IMR-90 (cell line): ENCODE results near the gene ZBTB25. TPM values are rescaled to one million over a fixed set of nuclear protein-coding genes. Genes with fewer than 3 reads are reported as not detected.

Experiments used
- ATAC-seq: fragments of 200-7000 bp; cut with Tn5 transposase; 2 replicates; pipeline ENCODE4 v1.9.1; 2020; ENCODE audit warnings: low read depth, mild to moderate bottlenecking, moderate library complexity
- BruUV-seq: library from RNA; stranded (reverse); fragments of 400-500 nt; replicated peaks from 2 replicates; lab custom pipeline; 2021; lab: Mats Ljungman, UMichigan
- CTCF ChIA-PET: fragments of 300-600 bp; formaldehyde crosslinking; extraction: SDS; loops from one replicate; lab custom pipeline; 2021; ENCODE audit warnings: antibody characterized with exemption; lab: Yijun Ruan, JAX
- POLR2A ChIA-PET: fragments of 300-600 bp; sonication (Branson Sonifier 250); formaldehyde crosslinking; loops from one replicate; lab custom pipeline; 2022; ENCODE audit warnings: antibody characterized with exemption; ENCODE audit not compliant: unreplicated experiment; lab: Charles Lee
- DNase-seq: peaks from one replicate; pipeline ENCODE4 v3.0.0; 2013
- H2AFZ ChIP-seq: replicated peaks from 2 replicates; pipeline ENCODE3; 2013; ENCODE audit warnings: low read length, mild to moderate bottlenecking; ENCODE audit not compliant: poor library complexity
- H2AK5ac ChIP-seq: 2 replicates; pipeline ENCODE4 v1.6.1; 2013; ENCODE audit warnings: low read depth, low read length, inconsistent platforms
- H2AK9ac ChIP-seq: replicated peaks from 2 replicates; pipeline ENCODE3; 2013; ENCODE audit warnings: mild to moderate bottlenecking, low read depth, low read length, moderate library complexity; ENCODE audit not compliant: poor library complexity
- H2BK120ac ChIP-seq: 2 replicates; pipeline ENCODE4 v1.6.1; 2013; ENCODE audit warnings: low read depth, low read length, inconsistent platforms
- H2BK15ac ChIP-seq: 3 replicates; pipeline ENCODE4 v1.6.1; 2013; ENCODE audit warnings: low read depth, low read length, inconsistent platforms
- H2BK20ac ChIP-seq: 2 replicates; pipeline ENCODE4 v1.6.1; 2013; ENCODE audit warnings: low read depth, mild to moderate bottlenecking, inconsistent platforms, low read length, moderate library complexity
- H2BK5ac ChIP-seq: 2 replicates; pipeline ENCODE4 v1.6.1; 2013; ENCODE audit warnings: mild to moderate bottlenecking, low read depth, low read length, inconsistent platforms; ENCODE audit not compliant: poor library complexity, severe bottlenecking
- H3K14ac ChIP-seq: replicated peaks from 2 replicates; pipeline ENCODE4 v1.6.1; 2013; ENCODE audit warnings: low read depth, low read length, inconsistent platforms
- H3K18ac ChIP-seq: 2 replicates; pipeline ENCODE4 v1.6.1; 2013; ENCODE audit warnings: low read depth, low read length, control low read depth
- H3K23ac ChIP-seq: 2 replicates; pipeline ENCODE4 v1.6.1; 2013; ENCODE audit warnings: low read depth, low read length, inconsistent platforms
- H3K27ac ChIP-seq: 2 replicates; pipeline ENCODE4 v1.5.1; 2013; ENCODE audit warnings: mild to moderate bottlenecking, control low read depth, low read length; ENCODE audit not compliant: insufficient read depth
- H3K27me3 ChIP-seq: 2 replicates; pipeline ENCODE4 v1.6.1; 2013; ENCODE audit warnings: low read length; ENCODE audit not compliant: control insufficient read depth, insufficient read depth
- H3K36me3 ChIP-seq: 2 replicates; pipeline ENCODE4 v1.6.1; 2013; ENCODE audit warnings: low read length, mixed read lengths; ENCODE audit not compliant: control insufficient read depth, insufficient read depth
- H3K4ac ChIP-seq: 2 replicates; pipeline ENCODE4 v1.6.1; 2013; ENCODE audit warnings: low read depth, low read length, inconsistent platforms
- H3K4me1 ChIP-seq: 2 replicates; pipeline ENCODE4 v1.6.1; 2013; ENCODE audit warnings: low read length, mixed read lengths; ENCODE audit not compliant: control insufficient read depth, insufficient read depth
- H3K4me2 ChIP-seq: 2 replicates; pipeline ENCODE4 v1.6.1; 2013; ENCODE audit warnings: low read depth, mild to moderate bottlenecking, control low read depth, low read length, moderate library complexity
- H3K4me3 ChIP-seq: 2 replicates; pipeline ENCODE4 v1.5.1; 2013; ENCODE audit warnings: low read depth, mild to moderate bottlenecking, control low read depth, low read length, moderate library complexity; ENCODE audit not compliant: insufficient read depth
- H3K56ac ChIP-seq: 2 replicates; pipeline ENCODE4 v1.6.1; 2013; ENCODE audit warnings: low read length, inconsistent platforms; ENCODE audit not compliant: insufficient read depth; ENCODE audit errors: extremely low read depth
- H3K79me1 ChIP-seq, 2 experiments: 2 replicates each; pipeline ENCODE4 v1.6.1; 2013; ENCODE audit warnings: low read length in 2 of 2, inconsistent platforms in 1 of 2, low read depth in 1 of 2
- H3K9ac ChIP-seq: 2 replicates; pipeline ENCODE4 v1.6.1; 2013; ENCODE audit warnings: low read depth, low read length, control low read depth
- H3K9me1 ChIP-seq: 2 replicates; pipeline ENCODE4 v1.6.1; 2013; ENCODE audit warnings: low read length, inconsistent platforms; ENCODE audit not compliant: insufficient read depth
- H3K9me3 ChIP-seq: 2 replicates; pipeline ENCODE4 v1.6.1; 2013; ENCODE audit warnings: low read length; ENCODE audit not compliant: control insufficient read depth, insufficient read depth
- H4K20me1 ChIP-seq: 2 replicates; pipeline ENCODE4 v1.6.1; 2013; ENCODE audit warnings: low read length, inconsistent platforms; ENCODE audit not compliant: insufficient read depth
- H4K5ac ChIP-seq: 2 replicates; pipeline ENCODE4 v1.6.1; 2013; ENCODE audit warnings: mild to moderate bottlenecking, low read depth, low read length, control low read depth
- H4K8ac ChIP-seq, 2 experiments: 2 replicates each; pipeline ENCODE4 v1.6.1; 2013; ENCODE audit warnings: low read depth in 2 of 2, low read length in 2 of 2, control low read depth in 1 of 2, inconsistent platforms in 1 of 2
- H4K91ac ChIP-seq: 2 replicates; pipeline ENCODE4 v1.6.1; 2013; ENCODE audit warnings: low read depth, low read length, inconsistent platforms; ENCODE audit not compliant: insufficient read depth
- BHLHE40 ChIP-seq: fragments of 150-350 bp; IDR thresholded peaks from 2 replicates; pipeline ENCODE4 v1.6.1; 2016; ENCODE audit warnings: mild to moderate bottlenecking, low read depth, low read length
- CEBPB ChIP-seq: IDR thresholded peaks from 2 replicates; pipeline ENCODE4 v1.6.1; 2012; ENCODE audit warnings: low read depth, low read length, improper control_type of control experiment
- CHD1 ChIP-seq: IDR thresholded peaks from 2 replicates; pipeline ENCODE4 v1.6.1; 2012; ENCODE audit warnings: low read depth, low read length, improper control_type of control experiment
- FOS ChIP-seq: fragments of 150-350 bp; IDR thresholded peaks from 2 replicates; pipeline ENCODE4 v1.6.1; 2016; ENCODE audit warnings: low read depth, low read length
- MAFK ChIP-seq: IDR thresholded peaks from 2 replicates; pipeline ENCODE4 v1.6.1; 2012; ENCODE audit warnings: low read depth, low read length, improper control_type of control experiment
- MAZ ChIP-seq: IDR thresholded peaks from 2 replicates; pipeline ENCODE4 v1.6.1; 2012; ENCODE audit warnings: low read depth, mild to moderate bottlenecking, low read length, improper control_type of control experiment, moderate library complexity, borderline replicate concordance
- MXI1 ChIP-seq: IDR thresholded peaks from 2 replicates; pipeline ENCODE4 v1.6.1; 2012; ENCODE audit warnings: low read depth, mild to moderate bottlenecking, low read length, moderate library complexity, borderline replicate concordance
- NFE2L2 ChIP-seq: fragments of 150-350 bp; IDR thresholded peaks from 2 replicates; pipeline ENCODE4 v1.6.1; 2016; ENCODE audit warnings: low read depth, mild to moderate bottlenecking, low read length
- POLR2A ChIP-seq: IDR thresholded peaks from 2 replicates; pipeline ENCODE4 v1.6.1; 2012; ENCODE audit warnings: mild to moderate bottlenecking, low read depth, low read length
- RAD21 ChIP-seq: IDR thresholded peaks from 2 replicates; pipeline ENCODE4 v1.6.1; 2012; ENCODE audit warnings: low read length, improper control_type of control experiment
- RCOR1 ChIP-seq: IDR thresholded peaks from 2 replicates; pipeline ENCODE4 v1.6.1; 2012; ENCODE audit warnings: mild to moderate bottlenecking, low read length, improper control_type of control experiment; ENCODE audit not compliant: insufficient replicate concordance
- RFX5 ChIP-seq: IDR thresholded peaks from 2 replicates; pipeline ENCODE4 v1.8.0; 2012; ENCODE audit warnings: low read depth, mild to moderate bottlenecking, low read length, moderate library complexity
- SMC3 ChIP-seq: fragments of 150-350 bp; IDR thresholded peaks from 2 replicates; pipeline ENCODE4 v1.6.1; 2016; ENCODE audit warnings: low read depth, mild to moderate bottlenecking, antibody characterized with exemption, low read length, moderate library complexity
- WGBS, 2 experiments: methylation state at CpG; one replicate each; pipeline versions ENCODE4 v1.1.5 to v1.1.7; 2013; ENCODE audit warnings: missing lambda C conversion rate in 2 of 2; ENCODE audit not compliant: insufficient read length in 1 of 2; ENCODE audit errors: extremely low coverage in 2 of 2; 5-methylcytosine and 5-hydroxymethylcytosine counted together
- dilution Hi-C: fragments of 300-500 bp; cut with HindIII; formaldehyde crosslinking; loops from one replicate; pipeline ENCODE4 v1.14.3; 2018; ENCODE audit warnings: low sequenced_read_pairs; ENCODE audit not compliant: unreplicated experiment
- in situ Hi-C: fragments of 300-500 bp; cut with MboI; formaldehyde crosslinking; loops from 3 replicates; pipeline ENCODE4 v1.14.3; 2019; ENCODE audit warnings: low sequenced_read_pairs, inconsistent platforms, mixed read lengths
- intact Hi-C: fragments of 100-400 bp; cut with micrococcal nuclease; formaldehyde crosslinking; loops from 2 replicates; pipeline ENCODE4 v1.10.0; 2022
- polyA plus RNA-seq, 3 experiments: library from polyadenylated mRNA; depleted of rRNA; stranded (reverse); fragments of >200 nt; gene quantifications; 2 replicates each; pipeline ENCODE4 v1.2.3, GENCODE V29; 2012; ENCODE audit warnings: low replicate concordance in 1 of 3
- total RNA-seq: library from RNA; depleted of rRNA; stranded (reverse); fragments of >200 nt; gene quantifications from 2 replicates; pipeline ENCODE4 v1.2.3, GENCODE V29; 2012
- TF ChIP-seq, protein P1 (sequence below): conservative IDR thresholded peaks from 2 replicates; pipeline ENCODE4 v1.5.1; 2012; ENCODE audit warnings: mild to moderate bottlenecking, low read depth, low read length, improper control_type of control experiment
- TF ChIP-seq, protein P2 (sequence below): fragments of 150-350 bp; IDR thresholded peaks from 2 replicates; pipeline ENCODE4 v1.6.1; 2017; ENCODE audit warnings: mild to moderate bottlenecking, antibody characterized with exemption, low read length, low read depth

The ZBTB25 gene
- total and polyA plus RNA-seq, 2 of the 4 experiments (the other 2 are of a cell fraction): 4.4 to 6.6 TPM

DNA sequence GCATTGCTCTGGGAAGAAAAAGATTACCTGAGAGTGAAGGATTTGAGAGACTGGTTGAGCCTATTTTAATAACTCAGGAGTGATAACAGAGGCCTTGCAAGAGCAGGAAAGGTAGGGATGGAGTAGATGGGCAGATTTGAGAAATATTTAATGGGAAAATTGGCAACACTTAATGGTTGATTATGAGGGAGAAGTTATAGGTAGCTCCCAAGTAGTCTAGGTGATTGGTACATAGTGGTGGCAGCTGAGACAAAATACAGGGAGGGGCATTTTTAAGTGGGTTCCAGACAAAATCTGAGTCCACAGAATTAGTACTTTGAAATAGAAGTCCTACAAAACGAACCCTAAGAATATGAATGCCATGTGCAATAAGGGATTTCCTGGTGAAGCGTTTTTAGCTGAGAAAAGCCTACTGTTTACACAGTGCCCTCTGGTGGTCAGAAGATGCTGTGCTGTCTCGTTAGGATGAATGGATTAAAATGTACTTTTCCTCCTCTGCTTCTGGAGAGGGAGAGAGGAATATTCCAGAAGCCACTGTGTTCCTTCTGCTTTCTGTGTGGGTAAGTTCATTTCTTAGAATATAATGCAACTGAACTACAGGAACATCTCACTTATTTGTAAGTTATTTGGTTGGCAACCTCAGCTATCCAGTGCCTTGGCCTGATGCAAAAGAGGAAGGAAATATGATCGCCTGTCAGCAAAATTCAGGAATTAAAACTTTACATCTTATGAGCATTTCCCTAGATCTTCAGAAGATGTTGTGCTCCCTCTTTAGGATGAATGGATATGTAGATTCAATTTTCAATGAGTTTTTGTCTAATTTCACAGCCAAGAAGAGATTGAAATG lies 7.4 kb upstream of the ZBTB25 start:
- H3K18ac ChIP-seq: no peak overlapping the region
- no peak overlapping the region for H2BK20ac ChIP-seq
- H4K20me1 ChIP-seq: peaks cover 93% of the 10 kb centered on the region
- no peak overlapping the region for H2AFZ ChIP-seq
- H3K4ac ChIP-seq: no peak overlapping the region
- dilution Hi-C loops (no loop called here), intact Hi-C loops (loop anchor here (5.0 kb wide), 1 partner anchor 381 kb away; no protein-coding TSS in a partner anchor), in situ Hi-C loops (no loop called here)
- H2AK9ac ChIP-seq: no peak overlapping the region
- H3K4me1 ChIP-seq: peaks cover 7% of the 10 kb centered on the region
- no peaks in the 10 kb centered on the region for H3K27me3 ChIP-seq
- H3K4me2 ChIP-seq: no peak overlapping the region
- no peak overlapping the region for H4K8ac ChIP-seq
- H3K9me1 ChIP-seq: peaks cover 12% of the 10 kb centered on the region
- peaks cover 0 to 64% of the 10 kb centered on the region in 2 experiments; a peak in 3 of 4 replicates for H3K79me1 ChIP-seq
- H3K23ac ChIP-seq: 0 out of 2 replicates have a peak overlapping the region, but pooled peaks have one; percentile 60
- H3K9ac ChIP-seq: no peak overlapping the region
- no peaks in the 10 kb centered on the region for H3K9me3 ChIP-seq
- ChIA-PET CTCF (interaction anchor here (0.6 to 1.7 kb wide), 5 partner anchors 9 to 140 kb away, joined by 3 to 8 read pairs (median 4); no protein-coding TSS in a partner anchor), POLR2A (no interaction called here)
- no peak overlapping the region for H3K56ac ChIP-seq
- H3K4me3 ChIP-seq: no peak overlapping the region
- no peak overlapping the region for H4K91ac ChIP-seq
- no peak overlapping the region for H2BK120ac ChIP-seq
- WGBS, 2 experiments: no CpG with 5 or more reads among the region's 4 CpGs
- DNase-seq (peak; percentile 73), ATAC-seq (peak; percentile 64)
- H3K36me3 ChIP-seq: no peaks in the 10 kb centered on the region
- BruUV-seq: no TSS peak
- no peak overlapping the region for H3K27ac ChIP-seq
- H2BK15ac ChIP-seq: no peak overlapping the region
- no peak overlapping the region for H2BK5ac ChIP-seq
- H3K14ac ChIP-seq: no peak overlapping the region
- H2AK5ac ChIP-seq: no peak overlapping the region
- H4K5ac ChIP-seq: no peak overlapping the region
- TF ChIP-seq MAFK: no peak
- no peak for TF ChIP-seq FOS
- no peak for TF ChIP-seq BHLHE40
- no peak for TF ChIP-seq RFX5
- peak; percentile 56 for TF ChIP-seq RAD21
- TF ChIP-seq, protein P1, sequence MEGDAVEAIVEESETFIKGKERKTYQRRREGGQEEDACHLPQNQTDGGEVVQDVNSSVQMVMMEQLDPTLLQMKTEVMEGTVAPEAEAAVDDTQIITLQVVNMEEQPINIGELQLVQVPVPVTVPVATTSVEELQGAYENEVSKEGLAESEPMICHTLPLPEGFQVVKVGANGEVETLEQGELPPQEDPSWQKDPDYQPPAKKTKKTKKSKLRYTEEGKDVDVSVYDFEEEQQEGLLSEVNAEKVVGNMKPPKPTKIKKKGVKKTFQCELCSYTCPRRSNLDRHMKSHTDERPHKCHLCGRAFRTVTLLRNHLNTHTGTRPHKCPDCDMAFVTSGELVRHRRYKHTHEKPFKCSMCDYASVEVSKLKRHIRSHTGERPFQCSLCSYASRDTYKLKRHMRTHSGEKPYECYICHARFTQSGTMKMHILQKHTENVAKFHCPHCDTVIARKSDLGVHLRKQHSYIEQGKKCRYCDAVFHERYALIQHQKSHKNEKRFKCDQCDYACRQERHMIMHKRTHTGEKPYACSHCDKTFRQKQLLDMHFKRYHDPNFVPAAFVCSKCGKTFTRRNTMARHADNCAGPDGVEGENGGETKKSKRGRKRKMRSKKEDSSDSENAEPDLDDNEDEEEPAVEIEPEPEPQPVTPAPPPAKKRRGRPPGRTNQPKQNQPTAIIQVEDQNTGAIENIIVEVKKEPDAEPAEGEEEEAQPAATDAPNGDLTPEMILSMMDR: peak; percentile 81
- TF ChIP-seq SMC3: peak; percentile 58
- TF ChIP-seq RCOR1: no peak
- TF ChIP-seq NFE2L2: no peak
- TF ChIP-seq CEBPB: no peak
- TF ChIP-seq, protein P2, sequence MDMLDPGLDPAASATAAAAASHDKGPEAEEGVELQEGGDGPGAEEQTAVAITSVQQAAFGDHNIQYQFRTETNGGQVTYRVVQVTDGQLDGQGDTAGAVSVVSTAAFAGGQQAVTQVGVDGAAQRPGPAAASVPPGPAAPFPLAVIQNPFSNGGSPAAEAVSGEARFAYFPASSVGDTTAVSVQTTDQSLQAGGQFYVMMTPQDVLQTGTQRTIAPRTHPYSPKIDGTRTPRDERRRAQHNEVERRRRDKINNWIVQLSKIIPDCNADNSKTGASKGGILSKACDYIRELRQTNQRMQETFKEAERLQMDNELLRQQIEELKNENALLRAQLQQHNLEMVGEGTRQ: no peak
- no peak for TF ChIP-seq MAZ
- no peak for TF ChIP-seq CHD1
- peak; percentile 17; the same call in 1 of the 2 replicates for TF ChIP-seq MXI1
- 0 out of 2 replicates have a peak, but pooled peaks have one; percentile 18 for TF ChIP-seq POLR2A
